H4 (cell line): ENCODE results near the gene MPPED2. TPM values are rescaled to one million over a fixed set of nuclear protein-coding genes. Genes with fewer than 3 reads are reported as not detected.

Experiments
- DNase-seq: peaks from one replicate; pipeline ENCODE4 v3.0.0-alpha.2; 2015; ENCODE audit warnings: low spot score
- total RNA-seq: library from RNA; depleted of rRNA; stranded (reverse); fragments of >200 nt; shearing (Covaris generic); gene quantifications from 2 replicates; pipeline ENCODE4 v1.2.3, GENCODE V29; 2014

Gene MPPED2
- total RNA-seq, 1 experiment from 2014 or later, result 1.8 TPM

- no peak for DNase-seq
Observed at GRCh38 chr11:30364139-30364836, 221.9 kb downstream of the MPPED2 start.

GRCh38 chr11:30360741-30361140 is 225.4 kb downstream of the MPPED2 start:
- DNase-seq, result no peak
